SU-DHL-6 (cell line): Measurements from ENCODE around the gene EPB41L4B.

Source experiments
- H2AFZ ChIP-seq: fragments of 200-600 bp; sonication (generic); 2 replicates; pipeline ENCODE4 v1.6.1; 2014; ENCODE audit warnings: low read depth, mild to moderate bottlenecking, moderate library complexity, mixed read lengths, antibody characterized with exemption, low read length; ENCODE audit not compliant: severe bottlenecking
- H3F3A ChIP-seq: fragments of 200-600 bp; shearing (Covaris generic); 2 replicates; pipeline ENCODE4 v1.6.0; 2016; ENCODE audit warnings: antibody characterized with exemption, mild to moderate bottlenecking; ENCODE audit not compliant: insufficient read depth
- H3K27ac ChIP-seq: fragments of 200-600 bp; sonication (generic); 2 replicates; pipeline ENCODE4 v1.5.1; 2016; ENCODE audit warnings: low read depth, mild to moderate bottlenecking, low read length, moderate library complexity, mixed read lengths
- H3K27me3 ChIP-seq: fragments of 200-600 bp; sonication (generic), shearing (Covaris generic); 2 replicates; pipeline ENCODE4 v1.6.0; 2014; ENCODE audit warnings: mild to moderate bottlenecking, low read length
- H3K36me3 ChIP-seq: fragments of 200-600 bp; sonication (generic); 2 replicates; pipeline ENCODE4 v1.6.1; 2014; ENCODE audit warnings: mild to moderate bottlenecking, low read length, mixed read lengths
- H3K4me2 ChIP-seq: fragments of 300-600, 200-600 bp; shearing (Covaris generic), sonication (generic); 2 replicates; pipeline ENCODE4 v1.6.0; 2014; ENCODE audit warnings: low read length, low read depth, mild to moderate bottlenecking; ENCODE audit not compliant: poor library complexity, severe bottlenecking
- H3K4me3 ChIP-seq: fragments of 200-600 bp; sonication (generic); 2 replicates; pipeline ENCODE4 v1.5.1; 2014; ENCODE audit warnings: antibody characterized with exemption, low read length, mild to moderate bottlenecking, mixed read lengths; ENCODE audit not compliant: insufficient read depth, poor library complexity, severe bottlenecking
- H3K79me2 ChIP-seq: fragments of 200-600 bp; sonication (generic); 2 replicates; pipeline ENCODE4 v1.6.1; 2014; ENCODE audit warnings: mild to moderate bottlenecking, low read length, moderate library complexity; ENCODE audit not compliant: insufficient read depth
- H3K9ac ChIP-seq: fragments of 200-600 bp; sonication (generic); 2 replicates; pipeline ENCODE4 v1.7.0; 2014; ENCODE audit warnings: mild to moderate bottlenecking, low read length
- H3K9me2 ChIP-seq: fragments of 200-600 bp; sonication (generic); replicated peaks from 2 replicates; pipeline ENCODE4 v1.6.1; 2014; ENCODE audit warnings: low read length; ENCODE audit not compliant: insufficient read depth
- H3K9me3 ChIP-seq: fragments of 200-600 bp; sonication (generic); 2 replicates; pipeline ENCODE4 v1.6.1; 2014; ENCODE audit warnings: low read length, mixed read lengths; ENCODE audit not compliant: insufficient read depth
- H4K20me1 ChIP-seq: fragments of 200-600 bp; sonication (generic); 2 replicates; pipeline ENCODE4 v1.6.1; 2014; ENCODE audit warnings: low read depth, mild to moderate bottlenecking, antibody characterized with exemption, low read length, moderate library complexity, mixed read lengths
- EZH2phosphoT487 ChIP-seq: fragments of 200-600 bp; sonication (generic), shearing (Covaris generic); conservative IDR thresholded peaks from 2 replicates; pipeline ENCODE4 v1.6.1; 2018; ENCODE audit warnings: mild to moderate bottlenecking, antibody characterized with exemption, low read length, moderate library complexity, mixed read lengths
- TF ChIP-seq, protein P1 (sequence below): fragments of 200-600 bp; sonication (generic); IDR thresholded peaks from one replicate; pipeline ENCODE4 v1.5.1; 2017; ENCODE audit warnings: antibody characterized with exemption, mild to moderate bottlenecking, low read length, moderate library complexity; ENCODE audit not compliant: insufficient read depth, poor library complexity, severe bottlenecking

EPB41L4B gene

DNA sequence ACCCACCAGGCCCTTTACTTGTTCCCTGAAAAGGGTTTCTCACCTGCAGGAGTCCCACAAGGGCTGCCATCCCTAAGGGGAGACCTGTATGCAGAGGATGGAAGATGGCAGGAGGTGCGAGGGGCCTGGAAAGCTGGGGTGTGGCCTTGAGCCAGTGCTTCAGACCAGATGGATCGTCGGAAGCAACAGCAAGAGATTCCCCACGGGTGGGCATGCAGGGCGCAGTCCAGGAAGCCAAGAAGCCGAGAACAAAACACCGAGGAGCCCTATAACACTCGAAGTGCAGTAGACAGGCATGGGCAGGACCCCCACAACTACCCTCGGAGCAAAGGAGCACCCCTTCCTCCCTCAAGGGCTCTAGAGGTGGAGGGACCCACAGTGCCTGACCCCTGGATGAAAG is 129.1 kb downstream of the EPB41L4B start:
- Histone ChIP-seq H3K9me3 (no peaks in the 10 kb centered on the region), H3K27me3 (no peaks in the 10 kb centered on the region), H3K9me2 (no peaks in the 10 kb centered on the region), H4K20me1 (no peaks in the 10 kb centered on the region), H3K4me2 (no peak overlapping the region), H3K9ac (no peak overlapping the region), H3K27ac (no peak overlapping the region), H3K36me3 (no peaks in the 10 kb centered on the region), H3K4me3 (no peak overlapping the region), H3F3A (no peaks in the 10 kb centered on the region), H2AFZ (no peak overlapping the region), H3K79me2 (no peaks in the 10 kb centered on the region)
- TF ChIP-seq, protein P1, sequence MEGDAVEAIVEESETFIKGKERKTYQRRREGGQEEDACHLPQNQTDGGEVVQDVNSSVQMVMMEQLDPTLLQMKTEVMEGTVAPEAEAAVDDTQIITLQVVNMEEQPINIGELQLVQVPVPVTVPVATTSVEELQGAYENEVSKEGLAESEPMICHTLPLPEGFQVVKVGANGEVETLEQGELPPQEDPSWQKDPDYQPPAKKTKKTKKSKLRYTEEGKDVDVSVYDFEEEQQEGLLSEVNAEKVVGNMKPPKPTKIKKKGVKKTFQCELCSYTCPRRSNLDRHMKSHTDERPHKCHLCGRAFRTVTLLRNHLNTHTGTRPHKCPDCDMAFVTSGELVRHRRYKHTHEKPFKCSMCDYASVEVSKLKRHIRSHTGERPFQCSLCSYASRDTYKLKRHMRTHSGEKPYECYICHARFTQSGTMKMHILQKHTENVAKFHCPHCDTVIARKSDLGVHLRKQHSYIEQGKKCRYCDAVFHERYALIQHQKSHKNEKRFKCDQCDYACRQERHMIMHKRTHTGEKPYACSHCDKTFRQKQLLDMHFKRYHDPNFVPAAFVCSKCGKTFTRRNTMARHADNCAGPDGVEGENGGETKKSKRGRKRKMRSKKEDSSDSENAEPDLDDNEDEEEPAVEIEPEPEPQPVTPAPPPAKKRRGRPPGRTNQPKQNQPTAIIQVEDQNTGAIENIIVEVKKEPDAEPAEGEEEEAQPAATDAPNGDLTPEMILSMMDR = no peak
- no peak for TF ChIP-seq EZH2phosphoT487

- Histone ChIP-seq H3K9ac (no peak overlapping the region), H3K36me3 (no peaks in the 10 kb centered on the region), H3K27ac (no peak overlapping the region), H4K20me1 (no peaks in the 10 kb centered on the region), H3K4me2 (no peak overlapping the region), H3F3A (no peaks in the 10 kb centered on the region), H3K9me2 (no peaks in the 10 kb centered on the region), H3K4me3 (no peak overlapping the region), H3K27me3 (no peaks in the 10 kb centered on the region), H3K79me2 (no peaks in the 10 kb centered on the region), H2AFZ (no peak overlapping the region), H3K9me3 (no peaks in the 10 kb centered on the region)
- TF ChIP-seq, protein P1 = no peak
- TF ChIP-seq EZH2phosphoT487 = no peak
Observed at GRCh38 chr9:109190151-109190550, 130.7 kb downstream of the EPB41L4B start.

DNA sequence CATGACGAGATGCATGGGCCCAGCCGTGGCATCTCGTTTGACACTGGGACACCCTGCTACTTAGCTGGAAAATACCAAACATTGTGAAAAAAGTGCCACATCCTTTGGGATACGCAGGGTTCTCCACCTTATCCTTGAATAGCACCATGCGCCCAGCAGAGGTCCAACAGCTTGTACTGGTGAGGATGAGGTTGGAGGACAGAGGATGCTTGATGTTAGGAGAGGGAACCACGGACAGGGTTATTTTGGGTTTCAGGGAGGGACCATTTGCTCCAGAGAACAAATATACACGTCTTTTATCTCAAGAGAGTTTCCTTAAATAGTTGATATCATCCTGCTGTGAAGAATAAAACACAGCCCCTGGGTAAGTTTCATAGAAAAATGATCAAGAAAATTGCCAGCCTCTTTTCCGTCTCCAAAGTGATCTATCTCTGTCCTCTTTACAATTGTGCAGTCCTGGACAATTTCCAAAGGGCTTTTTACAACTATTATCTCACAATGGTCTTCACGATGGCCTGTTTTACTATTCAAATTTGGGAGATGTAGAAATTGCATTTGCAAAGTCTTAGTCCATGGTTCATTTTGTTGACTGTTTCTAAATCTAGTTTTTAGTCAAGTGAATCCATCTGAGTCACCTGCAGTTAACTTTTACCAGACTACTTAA is 133.9 kb downstream of the EPB41L4B start:
- H4K20me1 ChIP-seq = no peaks in the 10 kb centered on the region
- no peak overlapping the region for H3K4me3 ChIP-seq
- H3K9me2 ChIP-seq = no peaks in the 10 kb centered on the region
- H3K4me2 ChIP-seq = no peak overlapping the region
- H3K79me2 ChIP-seq = no peaks in the 10 kb centered on the region
- TF ChIP-seq, protein P1 = no peak
- no peak for TF ChIP-seq EZH2phosphoT487
- no peaks in the 10 kb centered on the region for H3F3A ChIP-seq
- no peaks in the 10 kb centered on the region for H3K27me3 ChIP-seq
- no peaks in the 10 kb centered on the region for H3K9me3 ChIP-seq
- no peak overlapping the region for H3K27ac ChIP-seq
- H3K36me3 ChIP-seq = no peaks in the 10 kb centered on the region
- no peak overlapping the region for H2AFZ ChIP-seq
- H3K9ac ChIP-seq = no peak overlapping the region
